Nephron progenitor cell (in vitro differentiated cells): ENCODE data around the gene DIP2C.
"Not testable (repeated sequence)": the region's sequence is repeated elsewhere in the genome, so short reads cannot be mapped to it uniquely, and the experiment has no call there.

ENCODE experiments used
- DNase-seq: peaks from one replicate; pipeline ENCODE4 v3.0.0; 2021
- H3K27ac Mint-ChIP-seq: 2 replicates; pipeline ENCODE4 v1.8.0; 2021; ENCODE audit warnings: mild to moderate bottlenecking, moderate library complexity, mixed read lengths
- H3K27me3 Mint-ChIP-seq: 2 replicates; pipeline ENCODE4 v1.8.0; 2021; ENCODE audit warnings: mild to moderate bottlenecking, low read depth, mixed read lengths; ENCODE audit not compliant: poor library complexity
- H3K36me3 Mint-ChIP-seq: 2 replicates; pipeline ENCODE4 v1.8.0; 2021; ENCODE audit warnings: low read depth, mixed read lengths
- H3K4me1 Mint-ChIP-seq: 2 replicates; pipeline ENCODE4 v1.8.0; 2021; ENCODE audit warnings: mixed read lengths
- H3K4me3 Mint-ChIP-seq: 2 replicates; pipeline ENCODE4 v1.8.0; 2021; ENCODE audit warnings: mild to moderate bottlenecking, moderate library complexity, mixed read lengths
- H3K9me3 Mint-ChIP-seq: 2 replicates; pipeline ENCODE4 v1.8.0; 2021; ENCODE audit warnings: mild to moderate bottlenecking, moderate library complexity, mixed read lengths
- CTCF ChIP-seq: fragments of 200-600 bp; sonication (generic); IDR thresholded peaks from 2 replicates; pipeline ENCODE4 v1.5.0; 2021; ENCODE audit warnings: antibody characterized with exemption

The DIP2C gene

GRCh38 chr10:326894-327635, 362.4 kb downstream of the DIP2C start:
- Mint-ChIP-seq H3K9me3 (no peaks in the 10 kb centered on the region), H3K27me3 (no peaks in the 10 kb centered on the region), H3K36me3 (peaks cover 54% of the 10 kb centered on the region), H3K4me1 (peaks cover 19% of the 10 kb centered on the region), H3K27ac (no peak overlapping the region), H3K4me3 (no peak overlapping the region)
- no peak for TF ChIP-seq CTCF
- DNase-seq: no peak

GRCh38 chr10:326350-326749, 363.1 kb downstream of the DIP2C start:
- peaks cover 55% of the 10 kb centered on the region for H3K36me3 Mint-ChIP-seq
- H3K4me1 Mint-ChIP-seq: peaks cover 19% of the 10 kb centered on the region
- no peaks in the 10 kb centered on the region for H3K27me3 Mint-ChIP-seq
- no peak for TF ChIP-seq CTCF
- DNase-seq: no peak
- H3K9me3 Mint-ChIP-seq: no peaks in the 10 kb centered on the region
- H3K4me3 Mint-ChIP-seq: no peak overlapping the region
- no peak overlapping the region for H3K27ac Mint-ChIP-seq

GRCh38 chr10:325282-325681, 364.2 kb downstream of the DIP2C start:
- Mint-ChIP-seq H3K27ac (no peak overlapping the region), H3K9me3 (peaks cover 4% of the 10 kb centered on the region), H3K36me3 (peaks cover 65% of the 10 kb centered on the region)

GRCh38 chr10:324593-324992, 364.9 kb downstream of the DIP2C start:
- Mint-ChIP-seq H3K4me1 (peaks cover 15% of the 10 kb centered on the region), H3K27me3 (no peaks in the 10 kb centered on the region), H3K27ac (peak overlapping the region; percentile 2), H3K4me3 (no peak overlapping the region), H3K36me3 (peaks cover 71% of the 10 kb centered on the region), H3K9me3 (peaks cover 4% of the 10 kb centered on the region)
- DNase-seq: no peak
- no peak for TF ChIP-seq CTCF

More at GRCh38 chr10:325282-325681, 364.2 kb downstream of the DIP2C start:
- DNase-seq: no peak
- H3K4me3 Mint-ChIP-seq: no peak overlapping the region
- H3K4me1 Mint-ChIP-seq: peaks cover 19% of the 10 kb centered on the region
- H3K27me3 Mint-ChIP-seq: no peaks in the 10 kb centered on the region
- TF ChIP-seq CTCF: no peak

GRCh38 chr10:323651-324293, 365.7 kb downstream of the DIP2C start:
- peaks cover 7% of the 10 kb centered on the region for H3K4me1 Mint-ChIP-seq
- DNase-seq: no peak
- H3K9me3 Mint-ChIP-seq: peaks cover 4% of the 10 kb centered on the region
- H3K27ac Mint-ChIP-seq: peak overlapping the region; percentile 27
- no peak for TF ChIP-seq CTCF
- H3K27me3 Mint-ChIP-seq: no peaks in the 10 kb centered on the region
- H3K36me3 Mint-ChIP-seq: peaks cover 65% of the 10 kb centered on the region
- H3K4me3 Mint-ChIP-seq: no peak overlapping the region

GRCh38 chr10:323046-323445, 366.4 kb downstream of the DIP2C start:
- H3K36me3 Mint-ChIP-seq: peaks cover 63% of the 10 kb centered on the region
- not testable (repeated sequence) for H3K9me3 Mint-ChIP-seq, H3K27me3 Mint-ChIP-seq, H3K4me1 Mint-ChIP-seq, DNase-seq, H3K27ac Mint-ChIP-seq, H3K4me3 Mint-ChIP-seq
